ENCODE results near the gene SENP8.
"Not testable (repeated sequence)": the region's sequence is repeated elsewhere in the genome, so short reads cannot be mapped to it uniquely, and the experiment has no call there.

The SENP8 gene

DNA sequence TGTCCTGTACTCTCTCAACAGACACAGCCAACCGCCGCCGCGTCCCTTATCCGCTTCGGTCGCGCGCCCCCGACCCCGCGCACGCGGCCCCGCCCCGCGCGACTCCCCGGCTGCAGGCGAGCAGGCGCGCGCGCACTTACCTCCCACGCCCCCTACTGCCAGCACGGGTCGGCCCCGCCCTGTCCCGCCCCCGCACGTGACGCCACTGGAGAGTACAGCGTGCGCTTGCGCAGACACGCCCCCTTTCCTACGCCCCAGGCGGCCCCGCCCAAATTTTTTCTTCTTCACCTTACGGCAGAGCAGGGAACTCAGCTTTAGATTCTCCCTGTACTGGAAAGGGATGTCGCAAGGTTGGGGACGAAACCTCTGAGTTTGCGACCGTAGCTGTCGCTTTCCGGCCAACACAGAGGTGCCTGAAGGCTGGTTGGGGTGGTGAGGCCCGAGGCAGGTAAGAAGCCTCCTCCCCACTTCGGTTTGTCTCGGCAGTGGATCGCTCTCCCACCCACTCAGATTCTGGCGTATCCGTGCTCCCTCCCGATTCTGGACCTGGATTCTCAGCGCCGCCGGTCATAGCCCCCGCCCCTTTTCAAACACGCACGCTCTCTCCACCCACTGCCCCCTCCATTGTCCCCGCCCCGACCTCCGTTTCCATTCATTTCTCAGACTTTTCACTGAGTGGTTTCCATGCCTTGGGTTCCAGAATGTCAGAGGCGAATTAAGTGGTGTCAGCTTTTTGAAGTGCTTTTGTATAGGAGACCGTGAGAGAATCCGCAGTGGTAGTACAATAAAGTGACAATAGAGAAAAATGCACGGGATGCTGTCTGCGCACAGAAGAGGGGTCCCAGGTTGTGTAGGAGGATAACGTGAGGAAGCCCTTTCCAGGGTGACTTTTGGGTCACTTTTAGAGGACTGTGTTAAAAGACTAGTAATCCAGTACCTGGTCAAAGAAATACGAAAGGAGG is at the start of gene SENP8, which contains the start of gene MYO9A:
Gene SENP8 (plus strand): TSS at position 387 of the 962 bp plus-strand sequence. CDS start 21,221 bp downstream, outside the sequence.
Gene MYO9A (minus strand): TSS at position 134 of the 962 bp plus-strand sequence. CDS start 71,587 bp downstream, outside the sequence.
- DNase-seq (ENCODE audit: low read depth) = peak; percentile 92

GRCh38 chr15:72068856-72069255 is 49.3 kb upstream of the SENP8 start:
- DNase-seq (ENCODE audit: low read depth) = no peak

DNA sequence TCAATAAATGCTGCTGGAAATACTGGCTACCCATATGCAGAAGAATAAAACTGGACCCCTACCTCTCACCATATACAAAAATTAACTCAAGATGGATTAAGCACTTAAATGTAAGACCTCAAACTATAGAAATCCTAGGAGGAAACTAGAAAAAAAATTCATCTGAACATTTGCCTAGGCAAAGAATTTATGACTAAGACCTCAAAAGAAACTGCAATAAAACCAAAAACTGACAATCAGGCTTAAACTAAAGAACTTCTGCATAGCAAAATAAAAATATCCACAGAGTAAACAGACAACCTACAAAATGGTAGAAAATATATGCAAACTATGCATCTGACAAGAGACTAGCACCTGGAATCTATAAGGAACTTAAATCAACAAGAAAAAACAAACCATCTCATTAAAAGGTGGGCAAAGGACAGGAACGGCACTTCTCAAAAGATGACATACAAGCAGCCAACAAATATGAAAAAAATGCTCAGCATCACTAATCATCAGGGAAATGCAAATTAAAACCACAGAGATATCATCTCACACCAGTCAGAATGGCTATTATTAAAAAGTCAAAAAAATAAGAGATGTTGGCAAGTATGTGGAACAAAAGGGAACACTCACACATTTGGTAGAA is 47.3 kb upstream of the SENP8 start:
- DNase-seq (ENCODE audit: low read depth) = no peak

DNA sequence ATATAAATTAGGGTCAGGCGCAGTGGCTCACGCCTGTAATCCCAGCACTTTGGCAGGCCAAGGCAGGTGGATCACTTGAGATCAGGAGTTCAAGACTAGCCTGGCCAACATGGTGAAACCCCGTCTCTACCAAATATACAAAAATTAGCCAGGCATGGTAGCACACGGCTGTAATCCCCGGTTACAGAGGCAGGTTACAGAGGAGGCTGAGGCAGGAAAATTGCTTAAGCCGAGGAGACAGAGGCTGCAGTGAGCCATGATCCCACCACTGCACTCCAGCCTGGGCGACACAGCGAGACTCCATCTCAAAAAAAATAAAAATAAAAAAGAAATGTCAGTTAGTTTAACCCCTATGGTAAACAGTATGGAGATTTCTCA is 46.8 kb upstream of the SENP8 start:
- DNase-seq (ENCODE audit: low read depth) = not testable (repeated sequence)

- DNase-seq (ENCODE audit: low read depth) = no peak
Measured at GRCh38 chr15:72074335-72075060, 43.7 kb upstream of the SENP8 start.

GRCh38 chr15:72077950-72078349 is 40.3 kb upstream of the SENP8 start:
- no peak for DNase-seq (ENCODE audit: low read depth)

- DNase-seq (ENCODE audit: low read depth) = no peak
Measured at GRCh38 chr15:72078887-72079286, 39.3 kb upstream of the SENP8 start.

DNA sequence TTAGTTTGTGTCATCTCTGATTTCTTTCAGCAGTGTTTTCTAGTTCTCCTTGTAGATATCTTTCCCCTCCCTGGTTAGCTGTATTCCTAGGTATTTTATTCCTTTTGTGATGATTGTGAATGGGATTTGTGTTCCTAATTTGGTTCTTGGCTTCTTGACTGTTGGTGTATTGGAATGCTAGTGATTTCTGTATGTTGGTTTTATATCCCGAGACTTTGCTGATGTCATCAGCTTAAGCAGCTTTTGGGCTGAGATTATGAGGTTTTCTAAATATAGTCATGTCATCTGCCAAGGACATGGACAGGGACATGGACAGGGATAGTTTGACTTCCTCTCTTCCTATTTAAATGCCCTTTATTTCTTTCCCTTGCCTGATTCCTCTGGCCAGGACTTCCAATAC is 36.0 kb upstream of the SENP8 start:
- DNase-seq (ENCODE audit: low read depth) = no peak

DNA sequence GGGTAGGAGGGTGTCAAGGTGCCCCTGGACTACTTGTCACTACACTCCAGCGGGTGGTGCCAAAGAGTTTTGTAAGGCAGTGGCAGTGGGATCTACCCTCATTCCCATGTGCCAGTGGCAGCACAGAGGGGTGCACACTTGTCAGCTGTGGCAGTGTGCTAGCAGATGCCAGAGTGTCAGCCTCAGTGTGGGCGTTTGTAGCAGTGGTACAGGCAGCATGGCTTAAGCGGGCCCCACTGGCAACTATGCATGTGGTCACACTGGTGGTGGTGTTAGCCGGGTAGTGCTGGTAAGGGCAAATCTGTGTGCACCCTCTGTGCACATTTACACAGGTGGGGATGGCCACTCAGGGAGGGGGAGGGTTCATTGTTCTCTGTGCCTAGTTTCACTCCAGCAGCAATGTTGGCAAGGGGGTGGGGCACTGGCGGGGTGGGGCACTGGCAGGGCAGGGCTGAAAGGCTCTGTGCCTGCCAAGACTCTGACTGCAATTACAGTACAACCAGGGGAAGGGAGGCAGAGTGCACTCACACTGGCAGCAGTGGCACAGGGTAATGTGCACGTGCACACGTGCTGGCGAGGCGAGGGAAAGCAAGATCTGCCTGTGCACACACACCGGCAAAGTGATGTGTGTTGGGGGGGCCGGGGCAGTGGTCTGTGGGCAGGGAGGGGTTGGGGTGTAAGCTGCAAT is 32.0 kb upstream of the SENP8 start:
- no peak for DNase-seq (ENCODE audit: low read depth)

DNA sequence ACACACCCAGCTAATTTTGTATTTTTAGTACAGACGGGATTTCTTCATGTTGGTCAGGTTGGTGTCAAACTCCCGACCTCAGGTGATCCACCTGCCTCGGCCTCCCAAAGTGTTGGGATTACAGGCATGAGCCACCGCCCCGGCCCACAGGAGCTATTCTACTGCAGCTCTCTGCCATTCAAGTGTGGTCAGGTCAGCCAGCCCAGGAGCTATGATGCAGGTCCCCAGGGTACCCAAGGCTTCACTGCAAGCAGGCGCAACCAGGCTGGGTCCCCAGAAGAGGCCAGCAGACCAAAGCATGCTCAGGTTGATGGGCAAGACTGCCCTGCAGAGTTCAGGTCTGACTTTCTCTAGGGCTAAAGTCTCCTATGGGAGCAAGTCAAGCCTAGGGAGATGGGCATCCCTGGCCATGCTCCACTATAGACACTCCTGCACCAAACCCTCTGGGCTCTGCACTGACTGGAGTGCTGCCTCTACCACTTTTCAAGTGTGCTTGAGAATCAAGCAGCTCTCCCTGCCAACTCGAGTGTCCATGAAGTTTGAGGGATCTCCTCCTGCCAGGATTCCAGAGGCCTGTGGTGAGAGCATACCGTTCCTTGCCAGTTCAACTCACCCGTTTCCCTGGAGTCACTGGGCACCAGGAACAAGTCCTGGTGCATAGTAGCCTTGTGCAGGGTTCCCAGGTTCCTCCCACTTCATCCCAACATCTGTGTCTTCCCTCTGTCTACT is 31.1 kb upstream of the SENP8 start:
- DNase-seq (ENCODE audit: low read depth) = no peak

DNA sequence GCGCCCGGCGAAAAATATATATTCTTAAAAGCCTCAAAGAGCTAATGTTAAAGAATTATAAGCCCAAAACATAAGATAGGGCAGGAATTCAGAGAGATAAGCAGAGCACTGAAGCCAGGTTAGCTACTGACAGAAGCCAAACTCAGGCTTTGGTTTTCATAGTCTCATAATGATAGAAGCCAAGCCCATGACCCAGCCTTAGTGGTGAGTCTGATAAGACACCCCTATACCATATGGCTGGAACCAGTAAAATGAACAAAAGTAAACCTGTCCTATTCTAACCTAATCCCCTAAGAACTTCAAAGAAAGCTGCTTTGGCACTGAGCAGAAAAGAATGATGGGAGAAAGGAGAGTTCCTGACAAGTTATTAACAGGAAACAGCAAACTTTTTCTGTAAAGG is 26.2 kb upstream of the SENP8 start:
- no peak for DNase-seq (ENCODE audit: low read depth)

- DNase-seq (ENCODE audit: low read depth) = no peak
Measured at GRCh38 chr15:72092691-72093090, 25.5 kb upstream of the SENP8 start.

DNA sequence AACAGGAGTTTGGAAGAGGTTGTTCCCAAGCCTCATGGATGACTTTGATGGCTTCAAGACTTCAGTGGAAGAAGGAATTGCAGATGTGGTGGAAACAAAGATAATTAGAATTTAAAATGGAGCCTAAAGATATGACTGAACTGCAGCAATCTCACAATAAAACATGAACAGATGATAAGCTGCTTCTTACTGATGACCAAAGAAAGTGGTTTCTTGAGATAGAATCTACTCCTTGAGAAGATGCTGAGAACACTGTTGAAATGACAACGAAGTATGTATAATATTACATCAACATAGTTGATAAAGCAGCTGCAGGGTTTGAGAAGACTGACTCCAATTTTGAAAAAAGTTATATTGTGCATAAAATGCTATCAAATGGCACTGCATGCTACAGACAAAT is 21.4 kb upstream of the SENP8 start:
- DNase-seq (ENCODE audit: low read depth) = no peak

GRCh38 chr15:72098040-72098439 is 20.2 kb upstream of the SENP8 start:
- no peak for DNase-seq (ENCODE audit: low read depth)

GRCh38 chr15:72099155-72099554 is 19.0 kb upstream of the SENP8 start:
- DNase-seq (ENCODE audit: low read depth) = no peak

DNA sequence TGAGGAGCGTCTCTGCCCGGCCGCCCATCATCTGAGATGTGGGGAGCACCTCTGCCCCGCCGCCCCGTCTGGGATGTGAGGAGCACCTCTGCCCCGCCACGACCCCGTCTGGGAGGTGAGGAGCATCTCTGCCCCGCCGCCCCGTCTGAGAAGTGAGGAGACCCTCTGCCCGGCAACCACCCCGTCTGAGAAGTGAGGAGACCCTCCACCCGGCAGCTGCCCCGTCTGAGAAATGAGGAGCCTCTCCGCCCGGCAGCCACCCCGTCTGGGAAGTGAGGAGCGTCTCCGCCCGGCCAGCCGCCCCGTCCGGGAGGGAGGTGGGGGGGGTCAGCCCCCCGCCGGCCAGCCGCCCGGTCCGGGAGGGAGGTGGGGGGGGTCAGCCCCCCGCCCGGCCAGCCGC is 17.7 kb upstream of the SENP8 start:
- not testable (repeated sequence) for DNase-seq (ENCODE audit: low read depth)

- DNase-seq (ENCODE audit: low read depth) = no peak
Measured at GRCh38 chr15:72105111-72105510, 13.1 kb upstream of the SENP8 start.

GRCh38 chr15:72106068-72106467 is 12.1 kb upstream of the SENP8 start:
- DNase-seq (ENCODE audit: low read depth) = no peak

GRCh38 chr15:72110355-72110754 is 7.8 kb upstream of the SENP8 start:
- DNase-seq (ENCODE audit: low read depth) = no peak

DNA sequence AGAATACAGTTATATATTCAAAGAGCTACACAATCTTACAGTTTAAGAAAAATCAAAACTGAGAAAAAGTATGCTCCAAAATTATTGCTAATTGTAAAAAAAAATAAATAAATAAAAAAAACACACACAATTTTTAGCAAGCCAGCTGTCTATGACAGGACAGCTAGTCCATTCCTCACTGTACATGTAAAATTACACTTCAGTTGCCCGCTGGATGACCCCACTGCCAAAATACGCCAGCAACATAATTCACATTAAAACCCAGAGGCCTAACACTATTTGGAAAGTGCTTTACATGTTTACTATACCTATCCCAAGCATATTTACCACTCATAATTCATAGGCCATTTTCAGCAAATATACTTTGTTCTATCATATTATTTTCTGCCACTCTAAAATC is 6.1 kb upstream of the SENP8 start:
- DNase-seq (ENCODE audit: low read depth) = no peak

DNA sequence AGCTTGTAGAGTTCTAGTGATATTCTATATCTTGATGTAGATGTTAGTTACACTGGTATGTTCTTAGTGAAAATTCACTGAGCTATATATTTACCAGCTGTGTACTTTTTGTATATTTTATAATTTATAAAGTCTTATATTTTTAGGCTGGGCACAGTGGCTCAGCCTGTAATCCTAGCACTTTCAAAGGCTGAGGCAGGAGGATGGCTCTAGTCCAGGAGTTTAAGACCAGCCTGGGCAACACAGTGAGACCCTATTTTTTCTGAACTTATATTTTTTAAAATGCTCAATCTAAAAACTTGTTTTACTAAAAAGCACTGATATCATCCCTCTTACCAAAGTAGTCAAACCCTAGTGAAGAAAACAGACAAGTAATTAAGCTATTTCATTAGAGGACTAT is 5.4 kb upstream of the SENP8 start:
- DNase-seq (ENCODE audit: low read depth) = no peak

Measured in GM04503 (cell line).